Upper lobe of left lung (tissue), 6 donors: ENCODE data around the gene CDH20. TPM values are rescaled to one million over a fixed set of nuclear protein-coding genes. Genes with fewer than 3 reads are reported as not detected.

Experiments used
- ATAC-seq, 2 donors: fragments of 200-7000 bp; cut with Tn5 transposase; one replicate each; pipeline ENCODE4 v1.9.1; 2022; ENCODE audit warnings: mild to moderate bottlenecking in 2 of 2, moderate library complexity in 2 of 2; ENCODE audit not compliant: low FRiP score in 2 of 2
- DNase-seq, 2 donors: peaks; one replicate each; pipeline ENCODE4 v3.0.0-alpha.2; 2019 to 2020
- H3K27ac ChIP-seq, 4 donors: fragments of 200-600 bp; sonication (generic); one replicate each; pipeline ENCODE4 v1.5.1; 2016 to 2019
- H3K27me3 ChIP-seq, 4 donors: fragments of 200-600 bp; sonication (generic); one replicate each; pipeline ENCODE4 v1.5.1; 2017 to 2019
- H3K36me3 ChIP-seq, 4 donors: fragments of 200-600 bp; sonication (generic); one replicate each; pipeline ENCODE4 v1.5.1; 2016 to 2019
- H3K4me1 ChIP-seq, 4 donors: fragments of 200-600 bp; sonication (generic); one replicate each; pipeline ENCODE4 v1.5.1; 2018 to 2019
- H3K4me3 ChIP-seq, 4 donors: fragments of 200-600 bp; sonication (generic); one replicate each; pipeline ENCODE4 v1.5.1; 2017 to 2019; ENCODE audit warnings: mild to moderate bottlenecking in 2 of 4, moderate library complexity in 1 of 4
- H3K9me3 ChIP-seq, 4 donors: fragments of 200-600 bp; sonication (generic); one replicate each; pipeline ENCODE4 v1.5.1; 2018 to 2019
- EP300 ChIP-seq, 4 donors: sonication (generic); formaldehyde crosslinking; IDR thresholded peaks; one replicate each; pipeline ENCODE4 v1.5.1; 2017; ENCODE audit warnings: antibody characterized with exemption in 4 of 4, control low read depth in 2 of 4
- POLR2A ChIP-seq, 4 donors: fragments of 450-650 bp; IDR thresholded peaks; one replicate each; pipeline ENCODE4 v1.5.1; 2016 to 2017; ENCODE audit warnings: antibody characterized with exemption in 4 of 4, mild to moderate bottlenecking in 2 of 4
- POLR2AphosphoS5 ChIP-seq, 2 donors: sonication (generic); formaldehyde crosslinking; IDR thresholded peaks; one replicate each; pipeline ENCODE4 v1.5.1; 2017; ENCODE audit warnings: antibody characterized with exemption in 2 of 2
- WGBS, 2 donors: methylation state at CpG; one replicate each; pipeline ENCODE4 v1.1.5; 2017 to 2018; 5-methylcytosine and 5-hydroxymethylcytosine counted together
- total RNA-seq, 6 donors: library from RNA; depleted of rRNA in 4 of 6; stranded (reverse); fragments of >200 nt in 4 of 6; gene quantifications; one replicate each; pipeline versions ENCODE4 v1.1.0 to v1.2.1, GENCODE V29; 2016 to 2021
- TF ChIP-seq, protein P1 (sequence below), 6 experiments: fragments of 450-650 bp in 4 of 6; fragments of 200-600 bp in 2 of 6; sonication (generic) in 2 of 6; IDR thresholded peaks; one replicate each; pipeline ENCODE4 v1.5.1; 2016 to 2019; ENCODE audit warnings: antibody characterized with exemption in 6 of 6
- donor health status: DM: no; HTN: no; CAD: no; lungs with moderate emphysema.
- donor health status: DM: no; HTN: yes; CAD: no; lungs with severe emphysema.

CDH20 gene
- total RNA-seq, 6 donors from 2014 or later = 0.06 to 0.07 TPM; not detected in 4

DNA sequence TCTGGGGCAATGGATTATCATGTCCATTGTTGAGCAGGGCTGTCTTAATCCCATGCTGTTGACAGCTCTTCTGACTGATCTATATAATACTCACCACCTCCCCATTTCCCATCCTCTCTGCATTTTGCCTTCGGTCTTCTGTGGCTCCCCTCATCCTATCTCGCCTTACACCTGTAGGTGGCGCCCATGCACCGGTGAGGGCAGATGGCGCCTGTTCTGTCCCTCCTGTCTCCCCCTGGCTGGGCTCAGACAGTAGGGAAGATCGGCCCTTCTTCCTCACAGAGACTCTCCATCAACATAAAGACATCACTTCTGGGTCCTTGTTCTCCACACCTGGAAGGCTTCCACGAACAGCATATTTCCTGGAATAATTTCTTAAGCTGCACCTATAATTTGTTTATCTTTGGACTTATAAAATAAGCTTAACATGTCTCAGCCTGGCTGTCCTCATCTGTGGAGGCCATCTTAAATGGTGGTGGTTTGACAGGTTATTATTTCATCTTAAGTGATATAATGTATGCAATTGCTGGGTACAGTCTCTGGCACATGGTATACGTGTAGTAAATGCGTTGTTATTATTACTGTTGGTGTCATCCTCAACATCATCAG is 10.9 kb upstream of the CDH20 start:
- H3K4me3 ChIP-seq = no peak overlapping the region
- no peaks in the 10 kb centered on the region for H3K4me1 ChIP-seq
- WGBS, 2 donors = 22 to 23% methylated on average over 9 of the region's 9 CpGs
- no peaks in the 10 kb centered on the region for H3K36me3 ChIP-seq
- H3K27me3 ChIP-seq = no peaks in the 10 kb centered on the region
- DNase-seq (peak; percentile 22 to 28), ATAC-seq (peak; percentile 64 to 68)
- TF ChIP-seq EP300 (IDR thresholded peaks at IDR 0.05) (no peak), POLR2AphosphoS5 (IDR thresholded peaks at IDR 0.05) (no peak), POLR2A (IDR thresholded peaks at IDR 0.05) (no peak)
- TF ChIP-seq, protein P1, sequence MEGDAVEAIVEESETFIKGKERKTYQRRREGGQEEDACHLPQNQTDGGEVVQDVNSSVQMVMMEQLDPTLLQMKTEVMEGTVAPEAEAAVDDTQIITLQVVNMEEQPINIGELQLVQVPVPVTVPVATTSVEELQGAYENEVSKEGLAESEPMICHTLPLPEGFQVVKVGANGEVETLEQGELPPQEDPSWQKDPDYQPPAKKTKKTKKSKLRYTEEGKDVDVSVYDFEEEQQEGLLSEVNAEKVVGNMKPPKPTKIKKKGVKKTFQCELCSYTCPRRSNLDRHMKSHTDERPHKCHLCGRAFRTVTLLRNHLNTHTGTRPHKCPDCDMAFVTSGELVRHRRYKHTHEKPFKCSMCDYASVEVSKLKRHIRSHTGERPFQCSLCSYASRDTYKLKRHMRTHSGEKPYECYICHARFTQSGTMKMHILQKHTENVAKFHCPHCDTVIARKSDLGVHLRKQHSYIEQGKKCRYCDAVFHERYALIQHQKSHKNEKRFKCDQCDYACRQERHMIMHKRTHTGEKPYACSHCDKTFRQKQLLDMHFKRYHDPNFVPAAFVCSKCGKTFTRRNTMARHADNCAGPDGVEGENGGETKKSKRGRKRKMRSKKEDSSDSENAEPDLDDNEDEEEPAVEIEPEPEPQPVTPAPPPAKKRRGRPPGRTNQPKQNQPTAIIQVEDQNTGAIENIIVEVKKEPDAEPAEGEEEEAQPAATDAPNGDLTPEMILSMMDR (IDR thresholded peaks at IDR 0.05) = peak in 5 of 6 experiments; percentile 35 to 50 (median 39)
- H3K27ac ChIP-seq = no peak overlapping the region
- no peaks in the 10 kb centered on the region for H3K9me3 ChIP-seq

DNA sequence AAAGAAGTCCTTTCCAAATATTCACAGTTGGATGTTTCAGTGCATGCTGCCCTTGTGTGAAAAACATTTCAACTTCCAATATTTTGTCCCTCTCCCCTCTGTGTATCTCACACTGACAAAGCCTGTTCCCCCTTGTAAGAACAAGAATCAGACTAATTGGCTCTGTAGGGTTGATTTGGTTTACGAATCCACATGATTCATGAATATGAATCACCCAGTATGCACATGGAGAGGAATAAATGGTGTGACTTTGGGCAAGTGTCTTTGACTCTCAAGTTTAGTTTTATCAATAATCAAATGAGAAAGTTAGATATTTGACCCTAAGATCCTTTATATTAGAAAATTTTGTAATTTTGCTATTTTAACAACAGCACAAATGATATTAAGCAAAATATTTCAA is 9.3 kb upstream of the CDH20 start:
- Histone ChIP-seq H3K27me3 (no peaks in the 10 kb centered on the region), H3K36me3 (no peaks in the 10 kb centered on the region), H3K4me1 (no peaks in the 10 kb centered on the region), H3K9me3 (no peaks in the 10 kb centered on the region), H3K27ac (no peak overlapping the region), H3K4me3 (no peak overlapping the region)
- 86 to 91% methylated on average over 1 of the region's 1 CpG for WGBS, 2 donors
- no peak for DNase-seq
- TF ChIP-seq POLR2A (IDR thresholded peaks at IDR 0.05) = no peak
- no peak for TF ChIP-seq EP300 (IDR thresholded peaks at IDR 0.05)
- TF ChIP-seq POLR2AphosphoS5 (IDR thresholded peaks at IDR 0.05) = no peak
- TF ChIP-seq, protein P1 (IDR thresholded peaks at IDR 0.05) = no peak
- ATAC-seq = no peak

GRCh38 chr18:61326407-61326806 is 6.8 kb upstream of the CDH20 start:
- Histone ChIP-seq H3K9me3 (no peaks in the 10 kb centered on the region), H3K27me3 (no peaks in the 10 kb centered on the region), H3K4me1 (no peaks in the 10 kb centered on the region), H3K36me3 (no peaks in the 10 kb centered on the region), H3K4me3 (no peak overlapping the region), H3K27ac (no peak overlapping the region)
- TF ChIP-seq POLR2A (IDR thresholded peaks at IDR 0.05) = no peak
- no peak for DNase-seq
- no peak for ATAC-seq

GRCh38 chr18:61329398-61329797 is 3.8 kb upstream of the CDH20 start:
- Histone ChIP-seq H3K27me3 (peaks cover 0 to 8% (median 0%) of the 10 kb centered on the region in 4 donors), H3K27ac (no peak overlapping the region), H3K4me3 (no peak overlapping the region), H3K4me1 (peaks cover 6 to 12% (median 10%) of the 10 kb centered on the region in 4 donors), H3K36me3 (no peaks in the 10 kb centered on the region), H3K9me3 (no peaks in the 10 kb centered on the region)
- no peak for ATAC-seq
- WGBS, 2 donors = 67 to 69% methylated on average over 3 of the region's 3 CpGs
- DNase-seq = no peak
- TF ChIP-seq POLR2AphosphoS5 (IDR thresholded peaks at IDR 0.05) (no peak), POLR2A (IDR thresholded peaks at IDR 0.05) (no peak), EP300 (IDR thresholded peaks at IDR 0.05) (no peak)

DNA sequence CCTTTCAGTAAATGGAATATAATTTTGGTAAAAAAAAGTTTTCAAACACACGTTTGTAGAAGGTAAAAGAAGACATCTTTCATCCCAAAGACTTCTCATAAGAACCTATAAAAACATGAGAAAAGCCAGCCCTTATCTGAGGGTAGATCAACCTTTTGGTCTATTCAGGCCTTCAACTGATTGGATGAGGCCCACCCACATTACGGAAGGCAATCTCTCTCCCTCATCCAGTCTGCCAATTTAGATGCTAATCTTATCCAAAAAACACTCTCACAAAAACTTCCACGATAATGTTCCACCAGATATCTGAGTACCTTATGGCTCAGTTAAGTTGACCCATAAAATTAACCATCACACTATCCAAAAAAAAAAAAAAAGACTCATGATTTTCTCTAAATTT is 2.2 kb upstream of the CDH20 start:
- Histone ChIP-seq H3K9me3 (no peaks in the 10 kb centered on the region), H3K4me3 (no peak overlapping the region), H3K36me3 (no peaks in the 10 kb centered on the region), H3K27ac (no peak overlapping the region), H3K4me1 (peaks cover 6 to 23% (median 11%) of the 10 kb centered on the region in 4 donors), H3K27me3 (peaks cover 0 to 8% (median 0%) of the 10 kb centered on the region in 4 donors)
- DNase-seq (no peak), ATAC-seq (no peak)
- WGBS, 2 donors = 82 to 88% methylated on average over 3 of the region's 3 CpGs
- no peak for TF ChIP-seq POLR2A (IDR thresholded peaks at IDR 0.05)
- TF ChIP-seq EP300 (IDR thresholded peaks at IDR 0.05) = no peak
- TF ChIP-seq, protein P1 (IDR thresholded peaks at IDR 0.05) = no peak
- TF ChIP-seq POLR2AphosphoS5 (IDR thresholded peaks at IDR 0.05) = no peak
